ENCODE measurements around the gene PMPCB. TPM values are rescaled to one million over a fixed set of nuclear protein-coding genes. Genes with fewer than 3 reads are reported as not detected.

The PMPCB gene
- total RNA-seq, 4 donors from 2014 or later: 34.7 to 65.0 (median 46.3) TPM

DNA sequence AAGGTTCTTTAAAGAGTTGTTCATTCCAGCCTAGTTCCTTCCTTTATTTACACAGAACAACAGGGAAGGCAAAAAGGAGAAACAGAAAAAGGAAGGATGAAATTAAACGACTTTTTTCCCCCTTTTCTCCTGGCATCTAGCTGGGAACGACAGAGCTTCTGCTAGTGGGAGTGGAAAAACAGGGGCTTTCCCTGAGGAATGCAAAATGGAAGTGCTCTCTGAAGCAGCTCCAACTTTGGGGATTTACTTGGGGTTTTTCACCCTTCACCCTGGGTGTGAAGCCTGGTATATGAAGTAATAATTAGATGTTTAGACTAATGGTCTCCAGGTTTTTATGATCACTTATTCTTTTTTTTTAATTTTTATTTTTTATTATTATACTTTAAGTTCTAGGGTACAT is 4.2 kb downstream of the PMPCB start:
- H3K27ac ChIP-seq: no peak overlapping the region
- WGBS, 2 donors: 54 to 62% methylated on average over 2 of the region's 2 CpGs
- intact Hi-C loops (cut with DNase I): no loop called here
- no peaks in the 10 kb centered on the region for H3K27me3 ChIP-seq
- peaks cover 0 to 73% (median 22%) of the 10 kb centered on the region in 3 donors for H3K36me3 ChIP-seq
- TF ChIP-seq, protein P1, sequence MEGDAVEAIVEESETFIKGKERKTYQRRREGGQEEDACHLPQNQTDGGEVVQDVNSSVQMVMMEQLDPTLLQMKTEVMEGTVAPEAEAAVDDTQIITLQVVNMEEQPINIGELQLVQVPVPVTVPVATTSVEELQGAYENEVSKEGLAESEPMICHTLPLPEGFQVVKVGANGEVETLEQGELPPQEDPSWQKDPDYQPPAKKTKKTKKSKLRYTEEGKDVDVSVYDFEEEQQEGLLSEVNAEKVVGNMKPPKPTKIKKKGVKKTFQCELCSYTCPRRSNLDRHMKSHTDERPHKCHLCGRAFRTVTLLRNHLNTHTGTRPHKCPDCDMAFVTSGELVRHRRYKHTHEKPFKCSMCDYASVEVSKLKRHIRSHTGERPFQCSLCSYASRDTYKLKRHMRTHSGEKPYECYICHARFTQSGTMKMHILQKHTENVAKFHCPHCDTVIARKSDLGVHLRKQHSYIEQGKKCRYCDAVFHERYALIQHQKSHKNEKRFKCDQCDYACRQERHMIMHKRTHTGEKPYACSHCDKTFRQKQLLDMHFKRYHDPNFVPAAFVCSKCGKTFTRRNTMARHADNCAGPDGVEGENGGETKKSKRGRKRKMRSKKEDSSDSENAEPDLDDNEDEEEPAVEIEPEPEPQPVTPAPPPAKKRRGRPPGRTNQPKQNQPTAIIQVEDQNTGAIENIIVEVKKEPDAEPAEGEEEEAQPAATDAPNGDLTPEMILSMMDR (IDR thresholded peaks at IDR 0.05): no peak
- no peak for TF ChIP-seq POLR2A (IDR thresholded peaks at IDR 0.05)
- peaks cover 0 to 28% (median 12%) of the 10 kb centered on the region in 3 donors for H3K4me1 ChIP-seq
- no peak for DNase-seq
- H3K4me3 ChIP-seq: no peak overlapping the region
- H3K9me3 ChIP-seq: no peaks in the 10 kb centered on the region

GRCh38 chr7:103307503-103308231 is 10.4 kb downstream of the PMPCB start:
- 43 to 62% methylated on average over 3 of the region's 3 CpGs for WGBS, 2 donors

DNA sequence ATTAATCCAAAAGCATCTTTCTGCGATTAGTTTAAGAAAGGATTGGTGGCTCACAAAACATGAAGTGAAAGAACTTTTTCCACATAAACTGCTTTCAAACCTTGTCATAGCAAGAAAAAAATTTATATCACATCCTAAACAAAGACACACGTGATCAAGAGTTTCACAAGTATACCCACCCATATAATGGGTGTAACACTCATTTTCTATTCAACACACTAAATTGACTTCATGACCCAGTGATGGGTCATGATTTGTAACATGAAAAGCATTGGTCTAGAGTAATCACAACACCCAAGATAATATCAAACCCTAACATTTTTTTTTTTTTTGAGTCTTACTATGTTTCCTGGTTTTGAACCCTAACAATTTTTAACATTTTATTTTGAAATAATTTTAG is 17.6 kb downstream of the PMPCB start:
- TF ChIP-seq POLR2A (IDR thresholded peaks at IDR 0.05): no peak
- TF ChIP-seq, protein P1 (IDR thresholded peaks at IDR 0.05): no peak
- Histone ChIP-seq H3K27ac (no peak overlapping the region), H3K4me1 (no peaks in the 10 kb centered on the region), H3K36me3 (peaks cover 18 to 100% (median 54%) of the 10 kb centered on the region in 3 donors), H3K27me3 (no peaks in the 10 kb centered on the region), H3K9me3 (no peaks in the 10 kb centered on the region), H3K4me3 (no peak overlapping the region)
- DNase-seq: no peak
- 77 to 81% methylated on average over 2 of the region's 2 CpGs for WGBS, 2 donors
- intact Hi-C loops (cut with DNase I): no loop called here

More at GRCh38 chr7:103307503-103308231, 10.4 kb downstream of the PMPCB start:
- DNase-seq: no peak
- Histone ChIP-seq H3K4me3 (no peak overlapping the region), H3K27me3 (no peaks in the 10 kb centered on the region), H3K36me3 (peaks cover 5 to 100% (median 41%) of the 10 kb centered on the region in 3 donors), H3K27ac (peak overlapping the region in 2 of 4 donors; percentile 14 to 23), H3K9me3 (no peaks in the 10 kb centered on the region), H3K4me1 (peaks cover 0 to 10% (median 0%) of the 10 kb centered on the region in 3 donors)
- intact Hi-C loops (cut with DNase I): no loop called here
- no peak for TF ChIP-seq POLR2A (IDR thresholded peaks at IDR 0.05)
- TF ChIP-seq, protein P1 (IDR thresholded peaks at IDR 0.05): no peak

DNA sequence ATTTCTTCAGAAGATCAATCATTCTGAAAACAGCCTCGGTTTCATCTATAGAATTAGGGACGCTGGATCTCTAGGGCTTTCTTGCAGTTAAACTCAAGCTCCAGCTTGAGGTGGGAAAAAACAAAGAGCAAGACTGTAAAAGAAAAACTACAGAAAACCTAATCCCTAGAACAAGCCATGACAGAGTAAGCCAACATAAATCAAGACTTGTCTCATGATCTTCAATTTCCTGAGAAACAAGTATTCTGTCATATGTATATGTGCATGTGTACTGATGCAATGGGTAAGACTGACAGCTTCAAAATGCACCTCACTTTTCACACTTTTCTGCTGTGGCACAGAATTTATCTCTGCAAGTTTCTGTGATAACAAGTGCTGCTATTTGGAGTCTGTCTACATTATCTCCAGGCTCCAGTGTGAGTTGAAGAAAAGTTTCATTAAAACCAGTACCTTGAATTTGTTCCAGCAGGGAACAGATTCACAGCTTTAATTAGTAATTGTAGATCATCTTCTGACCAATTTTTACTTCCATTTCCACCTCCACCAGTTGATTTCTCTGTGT is 19.2 kb downstream of the PMPCB start:
- Histone ChIP-seq H3K9me3 (no peaks in the 10 kb centered on the region), H3K27ac (no peak overlapping the region), H3K4me3 (no peak overlapping the region), H3K27me3 (no peaks in the 10 kb centered on the region), H3K4me1 (no peaks in the 10 kb centered on the region), H3K36me3 (peaks cover 18 to 100% (median 58%) of the 10 kb centered on the region in 3 donors)
- TF ChIP-seq, protein P1 (IDR thresholded peaks at IDR 0.05): no peak
- no peak for TF ChIP-seq POLR2A (IDR thresholded peaks at IDR 0.05)
- 63 to 71% methylated on average over 2 of the region's 2 CpGs for WGBS, 2 donors
- intact Hi-C loops (cut with DNase I): no loop called here
- no peak for DNase-seq

DNA sequence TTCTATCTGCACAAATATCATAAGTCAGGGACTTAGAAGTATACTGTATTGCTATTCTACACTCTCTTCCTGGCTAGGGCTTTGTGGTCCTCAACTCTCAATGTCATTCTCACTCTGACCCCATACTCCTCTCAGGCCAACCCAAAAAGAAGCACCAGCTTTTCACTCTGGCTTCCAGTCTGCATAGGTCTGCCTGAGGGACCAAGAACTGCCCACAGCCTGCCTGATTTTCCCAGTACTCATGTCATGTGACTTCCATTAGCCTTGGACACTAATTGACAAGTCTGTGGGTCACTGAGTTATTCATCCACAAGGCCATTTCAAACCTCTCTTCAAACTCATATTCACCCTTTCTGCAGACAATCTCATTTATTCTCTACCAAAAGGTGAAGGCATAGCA is 19.8 kb downstream of the PMPCB start:
- Histone ChIP-seq H3K27me3 (no peaks in the 10 kb centered on the region), H3K4me3 (no peak overlapping the region), H3K36me3 (peaks cover 18 to 100% (median 57%) of the 10 kb centered on the region in 3 donors), H3K4me1 (no peaks in the 10 kb centered on the region), H3K27ac (no peak overlapping the region), H3K9me3 (no peaks in the 10 kb centered on the region)
- DNase-seq: no peak
- TF ChIP-seq POLR2A (IDR thresholded peaks at IDR 0.05): no peak
- intact Hi-C loops (cut with DNase I): no loop called here

All from esophagus squamous epithelium (tissue), 5 donors.